NT2/D1 (cell line): Measurements from ENCODE around the gene SHANK3.

Source experiments
- SUZ12 ChIP-seq: IDR thresholded peaks from 2 replicates; pipeline ENCODE4 v1.6.1; 2011; ENCODE audit not compliant: insufficient read length, insufficient read depth; ENCODE audit errors: extremely low read depth
- YY1 ChIP-seq: IDR thresholded peaks from 2 replicates; pipeline ENCODE4 v1.6.1; 2011; ENCODE audit not compliant: insufficient read length, insufficient read depth
- ZNF274 ChIP-seq: IDR thresholded peaks from 2 replicates; pipeline ENCODE4 v1.6.1; 2011; ENCODE audit warnings: mild to moderate bottlenecking, low read depth, low read length

GRCh38 chr22:50633086-50633485 is 39.5 kb upstream of the SHANK3 start:
- TF ChIP-seq YY1 (no peak), ZNF274 (no peak), SUZ12 (no peak)
